Stimulated activated CD8-positive, alpha-beta memory T cell treated with anti-CD3 and anti-CD28 coated beads, Interleukin-2, amount 100 ng/mL, for 1 hour (primary cell): Measurements from ENCODE around the gene CACNA2D1.

Experiments
- DNase-seq, 2 donors: peaks; one replicate each; pipeline ENCODE4 v3.0.0-alpha.2; 2020; ENCODE audit warnings: low read depth in 2 of 2

Gene CACNA2D1

DNA sequence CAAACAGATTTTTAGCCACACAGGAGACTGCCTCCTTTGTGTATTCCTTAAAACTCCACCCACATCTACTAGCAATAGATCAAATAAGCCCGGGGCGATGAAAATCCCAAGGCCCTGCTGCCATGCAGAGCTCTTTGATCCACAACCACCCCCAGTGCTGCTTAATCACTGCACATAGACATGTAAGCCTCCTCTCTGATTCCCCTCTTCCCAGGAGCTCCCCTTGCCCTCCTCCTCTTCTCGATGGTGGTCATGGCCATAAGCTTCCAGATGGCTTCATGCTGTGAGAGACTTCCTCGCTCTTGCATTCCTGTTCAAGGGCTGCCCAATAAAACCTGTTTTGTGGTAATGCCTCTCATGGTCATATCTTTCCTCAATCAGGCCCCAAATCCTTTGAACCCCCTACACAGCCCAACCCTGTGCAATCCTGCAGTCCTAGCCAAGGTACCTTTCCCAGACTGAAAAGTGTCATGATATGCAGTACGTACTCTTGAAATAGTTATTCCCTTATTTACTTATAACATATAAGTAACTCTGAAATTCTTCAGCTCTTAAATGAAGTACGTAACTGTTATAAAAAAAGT, 158.5 kb downstream of the CACNA2D1 start:
- DNase-seq: no peak

DNA sequence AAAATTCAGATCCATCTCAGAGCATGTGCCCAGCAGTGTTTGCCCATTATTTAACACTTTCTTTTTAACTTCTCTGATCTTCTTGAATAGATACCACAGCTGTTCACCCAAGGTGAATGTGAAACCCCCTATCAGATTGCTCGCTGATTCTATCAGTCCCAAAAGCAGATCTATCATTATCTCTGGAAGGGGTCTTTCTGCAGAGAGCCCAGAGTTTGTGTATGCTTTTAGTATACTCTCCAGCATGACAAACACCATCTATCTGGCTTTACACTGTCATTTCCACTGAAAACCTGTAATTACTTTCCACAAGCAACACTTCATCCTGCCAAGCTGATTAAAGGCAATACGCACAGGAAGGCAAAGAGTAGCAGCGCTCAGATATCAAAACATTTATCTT, 168.2 kb downstream of the CACNA2D1 start:
- DNase-seq: no peak

DNA sequence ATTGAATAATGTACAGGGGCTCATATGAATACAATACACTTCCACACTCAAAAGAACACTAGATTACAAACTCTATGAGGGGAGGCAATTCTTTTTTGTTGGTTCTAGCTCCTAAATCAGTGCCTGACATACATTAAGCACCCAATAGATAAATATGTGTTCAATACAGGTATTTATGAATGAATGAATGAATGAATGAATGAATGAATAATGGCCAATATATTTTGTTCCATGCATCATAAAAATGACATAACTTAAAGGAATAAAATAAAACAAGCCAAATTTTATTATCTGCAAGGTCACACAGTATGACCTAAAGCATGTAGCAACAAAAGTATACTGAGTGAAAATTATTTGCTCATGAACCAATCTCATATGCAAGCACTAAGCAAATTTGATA, 168.9 kb downstream of the CACNA2D1 start:
- no peak for DNase-seq

DNA sequence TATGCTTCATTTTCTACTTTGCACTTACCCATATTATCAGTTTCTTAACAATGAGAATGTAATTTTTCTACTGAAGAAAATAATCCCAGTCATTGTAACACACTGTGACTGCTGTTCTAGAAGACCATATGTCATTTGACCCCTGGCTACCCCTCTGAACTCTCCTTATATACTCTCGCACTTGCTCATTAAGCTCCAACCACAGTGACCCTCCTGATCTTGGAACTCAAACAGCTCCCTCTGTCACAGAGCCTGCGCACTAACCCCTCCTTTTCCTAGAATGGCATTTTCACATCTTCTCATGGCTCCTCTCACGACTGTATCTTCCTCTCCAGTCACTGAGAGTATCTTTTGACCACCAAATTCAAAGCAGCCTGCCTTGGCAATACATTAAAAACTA, 169.7 kb downstream of the CACNA2D1 start:
- no peak for DNase-seq

DNA sequence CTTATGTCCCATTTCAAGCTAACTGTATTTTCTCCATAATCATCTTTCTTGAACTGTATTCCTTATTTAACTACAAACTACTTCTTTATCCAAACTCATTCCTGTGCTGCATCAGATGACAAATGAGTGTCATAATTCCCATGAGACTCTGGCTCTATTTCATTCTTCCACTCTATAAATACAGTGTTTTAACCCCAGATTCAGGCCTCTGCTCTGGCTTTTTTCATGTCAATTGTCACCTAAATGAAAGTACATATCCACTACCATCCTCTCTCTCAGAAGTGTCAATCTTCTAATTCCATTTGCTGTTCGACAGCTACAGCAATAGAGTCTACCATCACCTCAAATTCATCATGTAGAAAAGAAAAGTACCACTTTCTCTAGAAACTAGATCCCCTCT, 172.7 kb downstream of the CACNA2D1 start:
- no peak for DNase-seq

DNA sequence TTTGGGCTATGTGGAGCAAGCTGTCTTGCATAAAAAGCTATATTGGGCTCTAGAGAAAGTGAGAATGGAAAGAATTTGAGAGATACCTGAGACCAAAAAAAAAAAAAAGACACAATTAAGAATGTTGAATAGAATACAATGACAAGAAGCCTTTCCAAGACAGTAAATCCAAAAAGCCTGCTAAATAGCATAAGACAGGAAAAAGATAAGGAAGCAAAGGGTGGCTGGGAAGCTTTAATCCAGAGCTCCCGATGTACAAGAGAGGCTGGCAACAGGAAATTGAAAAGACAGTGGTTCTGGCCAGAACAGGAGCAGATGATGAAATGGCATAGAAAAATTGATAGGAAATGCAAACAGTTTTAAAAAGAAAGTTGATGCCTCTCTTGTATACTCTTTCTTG, 174.9 kb downstream of the CACNA2D1 start:
- DNase-seq: no peak

DNA sequence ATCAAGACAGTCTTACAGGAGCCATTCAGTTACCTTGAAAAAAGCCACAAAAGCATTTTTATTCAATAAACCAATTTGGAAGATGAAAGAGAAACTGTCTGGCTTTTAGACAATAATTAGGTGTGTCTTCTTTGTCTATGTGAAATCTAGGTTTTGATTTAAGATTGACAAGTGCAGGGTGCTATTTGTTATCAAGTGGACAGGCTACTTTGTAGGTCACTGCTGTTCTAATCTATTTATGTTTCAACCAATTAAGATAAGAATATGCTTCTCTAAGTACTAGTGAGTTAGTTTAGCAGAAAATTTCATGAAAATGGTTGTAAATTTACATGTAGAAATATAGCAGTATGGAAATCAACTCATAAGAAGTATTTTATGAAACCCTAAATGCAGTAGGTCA, 177.5 kb downstream of the CACNA2D1 start:
- no peak for DNase-seq

DNA sequence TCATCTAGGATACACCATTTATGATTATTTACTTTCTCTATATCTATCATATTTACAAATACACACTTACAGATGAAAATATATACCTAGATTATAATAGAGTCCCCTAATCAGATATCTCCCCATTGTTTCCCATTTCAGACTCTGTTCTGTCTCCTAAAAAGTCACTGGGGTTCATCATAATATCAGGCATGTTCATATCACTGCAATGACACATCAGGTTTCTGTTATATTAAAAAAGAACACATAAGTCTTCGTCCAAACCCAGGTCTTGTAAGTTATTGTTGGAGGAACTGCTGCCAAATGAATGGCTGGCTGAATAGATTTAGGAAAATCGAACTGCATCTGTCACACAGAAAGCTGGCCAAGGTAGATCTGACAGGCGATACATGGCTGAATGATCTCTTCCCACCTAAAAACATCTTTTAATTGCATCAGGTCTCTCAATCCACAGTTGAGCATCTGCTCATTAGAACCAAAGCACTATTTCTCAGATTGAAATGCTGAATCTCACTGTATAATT, 178.7 kb downstream of the CACNA2D1 start:
- no peak for DNase-seq

DNA sequence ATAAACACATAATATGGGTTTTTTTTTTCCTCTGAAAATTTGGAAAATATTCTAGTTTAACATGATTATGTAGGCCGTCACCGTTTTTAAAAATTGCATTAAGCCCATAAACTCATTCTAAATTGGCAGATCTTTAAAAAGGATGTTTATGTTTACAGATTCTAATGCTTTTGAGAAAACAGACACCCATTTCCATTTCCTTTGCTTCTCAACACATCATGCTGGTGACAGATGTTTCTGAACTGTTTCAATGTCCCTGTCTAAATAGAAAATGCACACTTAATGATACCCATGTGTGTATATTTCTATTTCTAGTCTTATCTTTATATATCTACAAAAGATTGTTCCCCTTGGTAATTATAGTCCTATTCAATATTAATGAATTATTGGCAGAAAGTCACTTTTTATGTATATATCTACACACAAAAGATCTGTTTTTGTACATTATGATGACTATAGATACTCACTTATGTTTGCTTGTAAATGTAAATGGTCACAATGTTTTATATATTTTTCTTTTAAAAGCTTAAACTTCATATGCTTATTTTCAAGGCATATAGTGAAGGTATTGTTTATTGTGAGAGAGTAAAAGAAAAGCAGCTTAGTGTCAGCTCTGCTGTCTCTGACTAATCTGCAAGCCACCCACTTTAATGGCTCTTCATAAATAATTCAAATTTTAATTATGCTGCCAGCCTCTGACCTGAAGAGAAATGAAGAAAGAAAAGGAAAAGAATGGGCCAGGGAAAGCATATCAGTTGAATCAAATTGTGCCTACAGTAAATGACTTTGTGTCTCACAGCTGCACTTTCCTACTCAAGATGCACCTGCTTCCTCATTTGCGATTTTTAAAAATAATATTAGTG, 179.4 kb downstream of the CACNA2D1 start:
- DNase-seq: no peak

DNA sequence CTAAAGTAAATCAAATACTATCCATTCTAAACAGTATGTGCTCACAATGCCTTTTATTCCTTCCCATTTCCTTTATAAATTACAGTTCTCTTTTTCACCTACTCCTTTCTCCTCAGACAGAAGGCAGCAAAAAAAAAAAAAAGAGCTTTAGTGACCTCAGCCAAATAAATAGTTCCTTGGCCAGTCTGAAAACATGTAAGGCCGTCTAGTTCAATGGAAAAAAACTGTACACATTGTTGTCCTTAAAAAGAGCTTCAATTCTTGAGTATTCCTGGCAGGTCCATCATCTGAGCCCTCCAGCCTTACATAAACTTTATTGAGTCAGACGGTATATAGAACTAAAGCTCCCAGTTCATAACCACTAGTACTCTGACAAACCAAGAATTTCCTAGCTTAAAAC, 185.4 kb downstream of the CACNA2D1 start:
- DNase-seq: no peak

DNA sequence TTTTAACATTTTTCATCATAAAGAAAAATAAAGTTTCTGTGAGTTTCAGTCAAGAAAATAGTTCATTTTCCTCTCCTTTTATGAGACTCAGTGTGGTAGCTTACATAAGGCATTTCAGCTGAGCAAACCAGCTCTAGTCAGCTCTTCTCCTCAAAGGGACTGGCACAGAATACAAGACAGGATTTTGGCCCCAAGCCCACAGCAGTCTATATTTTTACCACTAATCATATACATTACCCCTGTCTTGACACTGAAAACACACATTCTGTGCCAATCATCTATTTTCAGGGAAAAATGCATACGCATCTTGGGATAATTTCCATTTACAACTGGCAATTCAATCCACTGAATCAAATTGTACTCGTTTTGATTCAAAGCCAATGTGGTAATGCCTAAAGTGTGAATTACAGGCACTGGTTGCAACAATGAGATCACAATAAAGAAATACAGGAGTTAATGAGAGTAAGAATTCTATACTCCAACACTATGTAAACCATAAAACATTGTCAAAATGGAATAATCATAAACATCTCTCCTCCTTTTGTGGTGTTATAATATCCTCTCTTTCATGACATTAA, 186.4 kb downstream of the CACNA2D1 start:
- no peak for DNase-seq

DNA sequence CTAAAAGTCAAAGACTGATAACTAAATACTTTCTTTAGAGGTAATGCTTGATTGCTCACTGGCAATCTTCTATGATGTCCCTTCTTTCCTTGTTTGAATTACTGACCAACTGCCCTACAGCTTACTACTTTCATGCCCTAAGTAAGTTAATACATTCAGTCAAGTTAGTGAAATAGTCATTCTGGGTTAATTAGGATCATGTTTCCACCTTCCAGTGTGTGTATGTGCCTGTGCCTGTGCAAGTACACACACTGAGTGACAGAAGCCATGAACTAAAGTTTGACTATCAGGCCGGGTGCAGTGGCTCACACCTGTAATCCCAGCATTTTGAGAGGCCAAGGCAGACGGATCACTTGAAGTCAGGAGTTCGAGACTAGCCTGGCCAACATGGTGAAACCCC, 187.9 kb downstream of the CACNA2D1 start:
- no peak for DNase-seq

DNA sequence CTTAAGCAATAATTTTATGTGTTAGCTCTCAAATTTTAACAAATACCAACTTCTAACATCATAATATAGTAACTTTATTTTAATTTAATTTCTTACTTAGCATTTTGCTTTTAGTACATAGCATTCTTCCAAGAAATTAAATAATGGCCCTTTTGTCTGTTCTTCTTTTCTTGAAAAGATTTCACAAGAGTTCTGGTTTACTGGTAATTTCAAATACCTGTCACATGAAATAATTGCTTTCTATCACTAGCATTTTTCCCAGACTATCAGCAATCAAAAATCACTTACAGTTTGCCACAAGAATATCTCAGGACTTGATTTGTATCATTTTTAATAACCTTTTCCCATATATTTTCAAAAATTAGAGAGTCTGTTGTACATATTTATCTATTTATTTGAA, 193.0 kb downstream of the CACNA2D1 start:
- DNase-seq: no peak

DNA sequence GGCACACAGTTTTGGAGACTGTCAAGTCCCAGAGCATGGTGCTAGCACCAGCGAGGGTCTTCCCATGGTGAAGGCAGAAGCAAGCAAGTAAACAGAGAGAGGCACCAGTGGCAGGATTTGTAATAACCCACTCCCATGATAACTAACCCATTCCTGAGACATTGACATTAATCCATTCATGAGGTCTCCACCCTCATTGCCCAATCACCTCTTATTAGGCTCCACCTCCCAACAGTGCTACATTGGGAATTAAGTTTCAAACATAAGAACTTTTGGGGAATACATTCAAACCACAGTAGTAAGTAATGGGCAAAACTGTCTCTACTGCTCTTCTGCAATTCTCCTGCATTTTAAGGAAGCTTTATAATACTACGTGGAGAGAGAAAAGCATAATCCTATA, 193.6 kb downstream of the CACNA2D1 start:
- DNase-seq: no peak

DNA sequence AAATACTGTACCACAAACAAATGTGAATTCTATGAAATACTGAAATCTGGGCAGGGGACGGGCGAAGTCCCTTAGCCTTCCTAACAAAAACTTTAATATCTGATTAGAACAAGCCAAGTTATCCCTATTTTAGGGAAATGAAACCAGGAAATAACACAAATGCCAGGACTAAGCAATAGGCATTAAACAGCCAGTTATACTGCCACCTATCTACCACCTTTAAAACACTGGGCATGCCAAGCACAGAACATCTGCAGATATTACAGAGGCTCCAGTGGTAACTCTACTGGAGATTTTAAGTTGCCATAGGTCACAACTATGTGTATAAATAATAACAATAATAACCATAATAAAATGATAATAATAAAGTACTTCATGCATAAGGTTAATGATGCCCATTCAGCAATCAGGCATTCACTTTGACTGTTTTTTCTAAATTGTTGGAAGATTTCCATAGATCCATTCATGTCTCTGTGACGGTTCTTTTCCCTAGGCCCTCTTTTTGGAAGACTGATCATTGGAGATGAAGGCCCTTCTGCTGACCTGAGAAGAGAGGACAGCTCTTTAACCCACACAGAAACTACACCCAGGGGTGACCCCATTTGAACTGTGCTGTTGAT, 195.7 kb downstream of the CACNA2D1 start:
- DNase-seq: no peak

DNA sequence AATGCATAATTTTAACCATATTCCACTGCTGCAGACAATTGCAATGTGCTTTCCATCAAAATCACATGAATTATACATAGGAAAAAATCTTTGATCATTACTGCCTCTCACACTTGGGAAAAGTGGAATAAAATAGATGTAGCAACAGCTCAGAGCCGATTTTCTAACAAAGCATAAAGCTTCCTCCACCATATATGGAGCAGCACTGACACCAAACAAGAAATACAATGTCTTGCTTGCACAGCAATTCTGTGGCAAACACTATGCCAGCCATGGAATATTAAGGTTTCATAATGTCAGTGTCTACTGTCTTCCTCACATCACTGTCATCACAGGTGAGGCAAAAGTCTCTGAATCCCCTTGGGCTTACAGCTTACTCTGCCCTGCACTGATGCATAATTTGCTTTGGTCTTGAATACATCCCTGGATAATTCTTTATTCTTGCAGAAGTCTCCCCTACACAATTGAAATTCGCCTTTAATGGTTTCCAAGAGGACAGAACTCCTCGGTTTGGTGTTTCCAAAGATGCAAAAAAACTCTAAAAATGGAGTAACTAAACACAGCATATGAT, 198.5 kb downstream of the CACNA2D1 start:
- DNase-seq: no peak

DNA sequence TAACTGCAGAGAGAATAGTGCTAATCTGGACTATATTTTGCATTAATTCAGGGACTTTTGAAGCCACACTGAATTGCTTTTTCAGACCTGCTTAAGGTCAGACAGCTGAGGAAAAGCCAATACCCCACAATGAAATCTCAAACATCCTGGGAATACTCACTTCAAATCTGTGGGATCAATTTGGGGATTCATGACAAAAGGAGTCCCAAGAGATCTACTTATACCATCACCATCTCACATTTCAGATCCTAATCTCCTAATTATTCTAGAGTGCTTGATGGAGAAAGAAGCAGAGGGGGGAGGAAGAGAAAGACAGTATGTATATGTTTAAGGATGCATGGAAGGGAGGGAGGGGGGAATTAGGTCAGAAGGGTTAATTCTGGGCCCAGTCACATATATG, 202.2 kb downstream of the CACNA2D1 start:
- DNase-seq: no peak

DNA sequence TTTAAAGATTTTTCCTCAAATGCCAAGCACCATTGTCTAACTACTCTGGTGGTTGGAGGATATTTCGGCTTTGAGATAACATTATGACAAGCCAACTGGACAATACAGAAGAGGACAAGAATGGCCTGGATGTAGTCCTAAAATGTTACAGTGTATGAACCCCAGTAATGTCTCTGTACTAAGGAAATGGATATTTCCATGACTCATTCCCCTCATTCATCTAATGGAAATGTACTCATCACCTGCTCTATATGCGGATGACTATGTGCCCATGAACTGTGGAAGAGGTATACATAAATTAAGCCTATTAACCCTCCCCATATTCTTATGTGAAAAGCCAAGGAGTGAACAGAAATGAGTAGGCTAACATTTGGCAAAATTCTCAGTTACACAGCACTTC, 207.9 kb downstream of the CACNA2D1 start:
- no peak for DNase-seq

DNA sequence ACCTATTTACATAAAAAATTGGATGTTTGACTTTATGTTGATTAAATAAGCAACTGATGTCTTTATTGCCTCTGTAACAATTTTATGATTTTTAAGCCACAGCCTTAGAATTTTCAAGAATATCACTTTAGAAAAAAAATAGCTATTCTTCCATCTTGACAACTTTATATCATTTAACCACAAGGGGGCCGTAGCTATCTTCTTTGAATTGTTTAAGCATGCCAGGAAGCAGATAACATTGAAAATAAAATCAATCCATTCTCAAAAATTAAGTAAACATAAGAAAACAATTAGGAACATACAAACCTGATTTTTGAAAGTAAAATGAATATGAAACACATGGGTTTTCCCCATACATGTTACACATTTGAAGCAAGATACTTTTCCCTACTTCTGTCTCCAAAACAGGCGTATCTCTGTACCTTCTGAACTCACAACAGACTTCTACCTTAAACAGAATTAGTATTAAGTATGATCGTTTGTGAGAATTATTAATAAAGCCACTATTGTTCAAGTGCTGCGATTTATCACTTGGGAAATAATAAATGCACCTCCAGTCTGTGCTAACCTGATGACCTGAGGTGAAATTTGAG, 209.0 kb downstream of the CACNA2D1 start:
- DNase-seq: no peak

DNA sequence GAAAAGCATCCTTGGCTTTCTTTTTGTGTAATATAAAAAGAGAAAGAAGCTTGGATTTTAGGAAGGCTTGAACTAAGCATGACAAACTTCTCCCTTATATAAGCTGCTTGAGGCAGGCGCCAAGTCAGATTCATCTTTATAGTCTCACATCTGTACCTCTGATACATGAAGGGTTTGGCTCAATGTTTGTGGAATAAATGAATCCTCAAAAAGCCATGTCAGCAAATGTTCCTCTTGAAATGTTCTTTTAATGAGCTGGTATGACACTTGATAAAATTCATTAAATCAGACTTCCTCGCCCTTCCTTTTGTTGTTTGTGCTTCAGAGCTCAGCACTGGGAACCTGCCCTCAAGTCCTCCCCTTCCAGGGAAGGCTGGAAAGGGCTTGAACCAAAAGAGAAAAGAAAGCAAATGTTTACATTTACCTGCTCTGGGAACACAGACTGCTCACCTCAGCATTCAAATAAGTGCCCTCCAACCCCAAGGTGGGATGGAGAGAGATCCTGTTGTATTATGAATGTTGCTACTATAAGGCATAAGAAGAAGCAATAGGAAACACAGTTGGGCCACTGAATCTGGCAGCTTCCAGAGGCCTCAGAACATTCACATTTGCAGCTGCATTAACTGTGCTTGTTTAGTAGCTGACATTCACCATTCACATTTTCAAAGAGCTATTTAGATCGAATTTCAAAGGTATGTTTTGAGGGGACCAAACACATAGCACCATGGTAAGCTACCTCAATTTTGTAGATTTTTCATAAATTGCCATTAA, 212.6 kb downstream of the CACNA2D1 start:
- DNase-seq: no peak

DNA sequence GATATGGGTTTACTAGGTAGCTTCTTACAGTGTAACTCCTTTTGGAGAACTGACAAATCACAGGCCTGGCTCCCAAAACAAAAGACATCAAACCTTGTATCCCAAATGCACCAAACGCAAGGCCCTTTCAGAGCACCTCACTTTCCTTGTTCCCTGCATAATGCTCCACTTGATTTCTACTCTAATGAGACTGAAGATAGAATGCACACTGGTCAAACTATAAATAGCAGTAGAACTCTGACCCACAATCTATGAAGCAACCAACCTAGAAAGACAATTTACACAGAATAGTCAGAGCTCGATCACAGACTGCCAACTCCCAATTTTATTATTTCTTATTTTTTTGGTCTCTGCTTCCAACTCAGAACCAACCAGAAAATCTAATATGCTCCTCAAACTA, 214.4 kb downstream of the CACNA2D1 start:
- no peak for DNase-seq
